Stimulated activated CD4-positive, alpha-beta T cell treated with anti-CD3 and anti-CD28 coated beads, Interleukin-12 subunit alpha, Interleukin-12 subunit beta, amount 100 ng/mL, for 4 hours (primary cell): ENCODE data around the gene JKAMP.

ENCODE experiments used
- DNase-seq: peaks from one replicate; pipeline ENCODE4 v3.0.0-alpha.2; 2020

The JKAMP gene

DNA sequence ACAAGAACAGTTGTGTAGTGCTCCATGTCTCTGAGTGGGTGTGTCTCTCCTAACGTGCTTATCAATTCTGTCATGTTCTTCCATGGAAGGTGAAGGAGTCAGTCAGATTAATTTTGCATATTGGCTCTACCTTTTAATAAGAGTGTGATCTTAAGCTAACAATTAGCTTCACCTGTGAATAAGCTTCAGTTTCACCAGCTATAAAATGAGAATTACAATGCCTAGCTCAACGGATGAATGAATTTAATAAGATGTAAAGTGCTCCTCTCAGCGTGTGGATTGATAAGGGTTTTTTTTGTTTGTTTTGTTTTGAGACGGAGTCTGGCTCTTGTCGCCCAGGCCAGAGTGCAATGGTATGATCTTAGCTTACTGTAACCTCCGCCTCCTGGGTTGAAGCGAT is 59.6 kb downstream of the JKAMP start:
- no peak for DNase-seq

- no peak for DNase-seq
These were observed 63.0 kb downstream of the JKAMP start for GRCh38 chr14:59547310-59547709.
